Stomach (tissue), 4 donors: Measurements from ENCODE around the gene TUSC1.

Experiments
- CTCF ChIP-seq, 7 experiments: fragments of 450-650 bp in 4 of 7; fragments of 200-600 bp in 3 of 7; sonication (generic) in 3 of 7; IDR thresholded peaks; one replicate each; pipeline ENCODE4 v1.5.1; 2016 to 2019; ENCODE audit warnings: antibody characterized with exemption in 7 of 7, control low read depth in 2 of 7, mild to moderate bottlenecking in 1 of 7
- EP300 ChIP-seq: sonication (generic); formaldehyde crosslinking; IDR thresholded peaks from one replicate; pipeline ENCODE4 v1.6.1; 2017; ENCODE audit warnings: antibody characterized with exemption
- POLR2A ChIP-seq, 4 donors: fragments of 450-650 bp; IDR thresholded peaks; one replicate each; pipeline ENCODE4 v1.6.1; 2016; ENCODE audit warnings: antibody characterized with exemption in 4 of 4, control low read depth in 2 of 4, mild to moderate bottlenecking in 1 of 4, moderate library complexity in 1 of 4
- POLR2AphosphoS5 ChIP-seq, 3 donors: sonication (generic); formaldehyde crosslinking; IDR thresholded peaks; one replicate each; pipeline ENCODE4 v1.6.1; 2016; ENCODE audit warnings: antibody characterized with exemption in 3 of 3

GRCh38 chr9:25691786-25692185, 13.5 kb upstream of the TUSC1 start:
- no peak for TF ChIP-seq CTCF (IDR thresholded peaks at IDR 0.05)
- no peak for TF ChIP-seq POLR2AphosphoS5 (IDR thresholded peaks at IDR 0.05)
- no peak for TF ChIP-seq POLR2A (IDR thresholded peaks at IDR 0.05)
- no peak for TF ChIP-seq EP300
